ENCODE measurements around the gene DMC1.

The DMC1 gene

DNA sequence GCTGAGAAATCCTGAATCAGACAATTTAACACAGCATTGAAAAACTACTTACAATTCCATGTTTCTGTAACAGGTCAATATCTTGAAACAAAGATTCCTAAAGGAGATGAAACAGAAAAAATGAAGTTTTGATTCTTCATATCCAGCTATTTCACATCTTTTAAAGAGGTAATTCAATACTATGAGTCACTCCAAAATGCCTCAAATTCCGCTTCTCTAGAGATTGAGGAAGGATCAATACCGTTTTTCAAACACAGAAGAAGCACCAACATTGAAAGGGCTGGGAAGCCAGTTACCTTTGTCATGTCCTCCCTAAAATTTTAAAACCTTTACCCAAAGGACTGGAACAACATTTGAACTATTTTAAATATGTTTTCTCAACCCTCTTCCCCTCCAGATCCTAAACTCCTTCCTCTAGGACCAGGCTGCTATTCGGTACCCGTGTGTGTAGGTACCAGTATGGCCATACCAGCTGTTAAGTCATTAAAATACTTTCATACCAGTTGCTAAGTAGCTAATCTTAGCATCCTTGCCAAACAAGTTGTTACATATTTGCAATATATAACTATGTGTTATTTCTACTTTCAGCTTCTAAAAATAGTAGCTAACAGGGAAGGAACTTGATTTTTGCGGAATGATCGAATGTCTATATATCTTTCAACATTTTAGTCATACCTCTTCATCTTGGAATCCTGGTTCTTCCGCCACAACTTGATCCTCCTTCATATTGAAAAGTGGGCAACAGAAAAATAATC is 2.3 kb downstream of the DMC1 start:
- DNase-seq (ENCODE audit: low read depth in 2 of 2), result no peak

GRCh38 chr22:38566726-38567504 is 3.1 kb downstream of the DMC1 start:
- DNase-seq (ENCODE audit: low read depth in 2 of 2), result no peak

GRCh38 chr22:38565441-38565840 is 4.5 kb downstream of the DMC1 start:
- DNase-seq (ENCODE audit: low read depth in 2 of 2), result no peak

DNA sequence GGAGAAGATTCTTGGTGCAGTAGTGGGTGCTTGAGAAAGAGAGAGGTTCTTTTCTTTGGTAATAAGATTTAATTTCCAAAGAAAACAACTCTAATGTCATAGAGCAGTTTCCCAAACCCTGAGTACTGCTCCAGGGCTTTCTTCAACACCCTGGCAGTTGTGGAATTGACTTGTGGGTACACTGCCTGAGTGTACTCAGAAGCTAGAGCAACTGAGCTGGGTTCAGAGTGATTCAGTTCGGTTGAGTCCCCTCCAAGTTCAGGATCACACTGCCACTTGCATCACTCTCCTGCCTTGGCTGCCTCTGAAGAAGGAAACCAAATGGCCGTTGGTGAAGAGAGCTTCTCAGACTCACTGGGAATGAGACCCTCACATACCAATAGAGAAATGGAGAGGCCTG is 5.3 kb downstream of the DMC1 start:
- no peak for DNase-seq (ENCODE audit: low read depth in 2 of 2)

DNA sequence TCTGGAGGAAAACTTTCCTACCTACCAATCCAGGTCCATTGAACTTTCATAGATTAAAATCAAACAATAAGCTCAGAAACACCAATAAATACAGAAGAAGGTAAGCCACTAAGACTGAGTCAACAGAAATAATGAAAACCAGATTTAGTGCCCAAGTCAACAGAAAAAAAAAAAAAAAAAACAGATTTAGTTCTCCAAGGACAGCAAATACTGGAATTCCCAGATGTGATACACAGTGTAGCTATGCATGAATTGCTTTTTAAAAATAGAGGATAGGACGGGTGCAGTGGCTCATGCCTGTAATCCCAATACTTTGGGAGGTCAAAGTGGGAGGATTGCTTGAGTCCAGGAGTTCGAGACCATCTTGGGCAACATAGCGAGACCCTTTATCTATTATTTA is 15.7 kb downstream of the DMC1 start:
- no peak for DNase-seq (ENCODE audit: low read depth in 2 of 2)

DNA sequence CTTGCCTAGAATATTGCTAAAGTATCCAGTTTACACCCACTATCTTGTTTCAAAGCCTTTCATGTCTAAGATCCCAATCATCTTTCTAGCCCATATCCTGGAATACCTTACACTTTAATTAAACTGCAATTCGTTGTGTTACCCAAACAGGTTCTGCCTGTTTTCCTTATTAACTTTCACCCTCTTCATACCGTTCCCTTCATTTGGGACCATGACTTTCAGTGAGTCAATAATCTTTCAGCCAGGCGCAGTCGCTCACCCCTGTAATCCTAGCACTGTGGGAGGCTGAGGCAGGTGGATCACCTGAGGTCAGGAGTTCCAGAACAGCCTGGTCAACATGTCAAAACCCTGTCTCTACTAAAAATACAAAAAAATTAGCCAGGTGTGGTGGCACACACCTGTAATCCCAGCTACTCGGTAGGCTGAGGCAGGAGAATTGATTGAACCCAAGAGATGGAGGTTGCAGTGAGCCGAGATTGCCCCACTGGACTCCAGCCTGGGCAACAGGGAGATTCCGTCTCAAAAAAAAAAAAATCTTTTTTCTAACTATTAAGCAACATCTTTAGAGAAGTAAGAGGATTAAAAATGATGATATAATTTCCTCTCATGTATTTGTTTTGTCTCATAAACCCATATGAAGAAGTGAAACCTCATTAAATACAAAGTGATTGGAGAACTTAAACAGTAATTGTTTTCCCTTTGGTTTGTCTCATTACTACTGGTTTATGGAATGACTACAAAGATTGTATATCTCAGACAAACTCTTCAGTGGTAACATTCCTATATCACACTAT is 20.7 kb downstream of the DMC1 start:
- no peak for DNase-seq (ENCODE audit: low read depth in 2 of 2)

DNA sequence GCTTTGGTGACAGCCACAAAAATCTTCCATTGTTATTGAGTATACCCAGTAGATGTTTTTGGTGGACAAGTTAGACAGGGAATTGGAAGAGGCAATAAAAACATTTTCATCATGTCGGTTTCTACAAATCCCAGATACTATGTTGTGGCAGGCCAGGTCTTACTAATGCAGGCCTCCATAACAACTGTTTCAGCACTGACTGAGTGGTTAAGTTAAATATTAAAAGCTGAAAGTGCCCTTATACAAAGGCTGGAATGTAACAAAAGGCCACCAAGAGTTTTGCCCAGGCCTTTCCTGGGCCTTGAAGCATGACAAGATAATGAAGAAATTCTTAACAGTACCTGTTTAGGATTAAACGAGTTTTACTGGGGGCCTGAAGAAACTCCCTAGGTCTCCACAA is 29.3 kb downstream of the DMC1 start:
- no peak for DNase-seq (ENCODE audit: low read depth in 2 of 2)

DNA sequence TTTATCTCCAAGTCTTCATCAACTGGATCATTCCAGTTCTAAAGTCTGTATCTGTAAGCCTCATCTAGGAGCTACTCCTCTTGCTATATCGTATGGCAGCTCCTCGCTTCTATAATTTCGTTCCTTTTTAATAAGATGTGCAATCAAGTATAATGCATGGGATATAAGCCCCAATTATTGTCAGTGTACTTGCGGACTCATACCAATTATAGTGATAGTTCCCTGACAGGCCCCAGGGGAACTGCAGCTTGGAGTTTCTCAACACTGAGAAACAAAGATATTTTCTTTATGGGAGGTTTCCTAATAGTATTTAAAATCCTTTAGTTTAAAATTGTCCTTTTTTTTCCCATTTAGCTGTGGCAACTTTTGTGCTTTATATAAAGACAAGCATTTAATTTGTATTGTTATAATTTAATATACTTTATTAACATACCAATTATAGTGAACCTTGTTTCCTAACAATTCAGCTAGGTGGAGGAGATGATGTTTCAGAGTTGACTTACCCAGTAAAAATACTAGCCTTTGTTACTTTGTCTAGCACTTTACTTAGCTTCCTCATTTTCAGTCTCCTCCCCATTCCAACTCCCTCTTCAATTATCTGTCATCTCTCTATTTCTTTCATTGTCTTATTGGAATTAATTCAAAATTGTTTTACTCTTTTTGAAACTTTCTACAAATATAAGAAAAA is 38.6 kb downstream of the DMC1 start:
- no peak for DNase-seq (ENCODE audit: low read depth in 2 of 2)

DNA sequence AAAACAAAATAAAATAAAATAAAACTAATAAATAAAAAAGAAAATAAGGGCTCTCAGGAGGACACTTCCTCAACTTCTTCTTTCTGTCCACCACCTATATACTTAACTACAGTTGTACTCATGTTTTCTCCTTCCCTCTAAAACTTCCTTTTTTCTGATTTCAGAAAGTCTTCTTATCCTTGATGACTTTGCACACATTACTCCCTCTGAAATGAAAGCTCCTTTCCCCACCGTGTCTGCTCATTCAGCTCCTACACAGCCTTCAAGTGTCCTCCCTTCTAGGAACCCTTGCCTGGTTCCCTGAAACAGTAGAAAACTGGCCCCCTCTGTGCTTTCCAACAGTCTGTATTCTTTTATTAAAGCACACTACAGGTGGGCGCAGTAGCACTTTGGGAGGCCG is 45.6 kb downstream of the DMC1 start:
- DNase-seq (ENCODE audit: low read depth in 2 of 2), result no peak

DNA sequence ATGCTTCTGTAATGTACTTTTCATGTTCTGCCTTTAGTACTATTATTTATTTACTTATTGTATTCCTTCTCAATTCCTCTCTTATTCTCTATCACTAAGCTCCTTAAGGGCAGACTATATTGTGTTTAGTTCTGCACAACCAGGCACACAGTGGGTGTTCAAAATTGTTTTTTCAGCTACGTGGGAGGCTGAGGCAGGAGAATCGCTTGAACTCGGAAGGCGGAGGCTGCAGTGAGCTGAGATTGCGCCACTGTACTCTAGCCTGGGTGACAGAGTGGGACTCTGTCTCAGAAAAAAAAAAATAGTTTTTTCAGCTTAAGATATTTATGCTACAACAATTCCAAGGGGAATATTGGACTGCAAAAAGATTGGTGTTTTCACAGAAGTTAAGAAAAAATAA is 46.5 kb downstream of the DMC1 start:
- no peak for DNase-seq (ENCODE audit: low read depth in 2 of 2)

GRCh38 chr22:38523029-38523428 is 47.0 kb downstream of the DMC1 start:
- no peak for DNase-seq (ENCODE audit: low read depth in 2 of 2)

DNA sequence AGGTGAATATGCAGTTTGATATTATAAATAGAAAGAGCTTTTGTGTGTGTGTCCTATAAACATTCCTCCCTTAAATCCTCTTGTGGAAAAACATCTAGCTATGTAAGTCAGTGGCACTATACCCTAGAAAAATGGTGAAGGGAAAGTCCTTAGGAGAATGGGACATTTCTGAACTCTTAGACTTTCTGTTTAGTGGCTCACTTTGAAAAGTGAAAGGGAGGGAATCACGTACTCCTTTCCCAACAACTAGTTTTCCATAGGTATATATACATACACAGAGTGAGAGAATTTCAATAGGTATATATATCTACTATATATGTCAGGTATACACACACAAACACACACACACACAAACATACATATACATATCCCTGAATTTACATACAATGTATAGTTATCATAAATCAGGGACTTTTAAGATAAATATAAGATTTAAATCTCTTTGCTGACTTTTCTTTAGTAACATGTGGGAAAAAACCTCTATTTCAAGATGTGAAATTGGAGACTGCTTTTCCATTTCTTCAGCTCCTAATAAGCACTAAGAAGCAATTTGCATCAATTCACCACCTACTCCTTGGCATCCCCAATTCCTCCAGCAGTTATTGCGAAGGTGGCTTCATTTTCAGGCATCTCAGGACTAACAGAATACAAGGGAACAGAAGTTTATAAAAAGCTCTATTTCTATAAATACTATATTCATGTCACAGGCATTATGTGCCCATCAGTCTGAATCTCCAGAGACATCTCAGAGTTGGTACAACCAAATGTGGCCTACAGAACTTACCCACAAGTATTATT is 50.3 kb downstream of the DMC1 start:
- no peak for DNase-seq (ENCODE audit: low read depth in 2 of 2)

GRCh38 chr22:38518620-38519019 is 51.4 kb downstream of the DMC1 start:
- no peak for DNase-seq (ENCODE audit: low read depth in 2 of 2)

- peak in 1 of 2 donors; percentile 17 for DNase-seq (ENCODE audit: low read depth in 2 of 2)
These were observed 56.9 kb downstream of the DMC1 start for GRCh38 chr22:38513063-38513462.

DNA sequence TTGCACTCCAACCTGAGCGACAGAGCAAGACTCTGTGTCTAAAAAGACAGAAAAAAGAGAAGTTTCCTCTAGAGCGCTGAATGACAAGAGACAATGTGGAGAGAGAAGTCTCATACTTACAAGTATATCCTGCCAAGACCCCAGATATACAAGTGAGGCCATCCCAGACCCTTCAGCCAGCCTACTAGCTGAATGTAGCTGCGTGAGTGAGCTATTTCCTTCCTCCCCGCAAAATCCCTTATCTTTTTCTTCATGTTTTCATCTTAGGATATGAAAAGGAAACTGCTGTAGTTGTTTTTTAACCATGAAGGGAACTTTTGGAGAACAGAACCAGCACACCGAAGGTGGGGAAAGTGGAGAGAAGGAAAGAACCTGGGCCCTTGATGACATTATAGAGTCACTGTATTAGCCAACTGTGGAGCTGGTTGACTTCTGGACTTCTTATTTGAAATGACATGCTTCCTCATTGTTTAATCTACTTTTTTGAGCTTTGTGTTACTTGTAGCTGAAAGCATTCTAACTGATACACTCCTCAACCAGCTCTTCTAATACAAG is 59.5 kb downstream of the DMC1 start:
- no peak for DNase-seq (ENCODE audit: low read depth in 2 of 2)

DNA sequence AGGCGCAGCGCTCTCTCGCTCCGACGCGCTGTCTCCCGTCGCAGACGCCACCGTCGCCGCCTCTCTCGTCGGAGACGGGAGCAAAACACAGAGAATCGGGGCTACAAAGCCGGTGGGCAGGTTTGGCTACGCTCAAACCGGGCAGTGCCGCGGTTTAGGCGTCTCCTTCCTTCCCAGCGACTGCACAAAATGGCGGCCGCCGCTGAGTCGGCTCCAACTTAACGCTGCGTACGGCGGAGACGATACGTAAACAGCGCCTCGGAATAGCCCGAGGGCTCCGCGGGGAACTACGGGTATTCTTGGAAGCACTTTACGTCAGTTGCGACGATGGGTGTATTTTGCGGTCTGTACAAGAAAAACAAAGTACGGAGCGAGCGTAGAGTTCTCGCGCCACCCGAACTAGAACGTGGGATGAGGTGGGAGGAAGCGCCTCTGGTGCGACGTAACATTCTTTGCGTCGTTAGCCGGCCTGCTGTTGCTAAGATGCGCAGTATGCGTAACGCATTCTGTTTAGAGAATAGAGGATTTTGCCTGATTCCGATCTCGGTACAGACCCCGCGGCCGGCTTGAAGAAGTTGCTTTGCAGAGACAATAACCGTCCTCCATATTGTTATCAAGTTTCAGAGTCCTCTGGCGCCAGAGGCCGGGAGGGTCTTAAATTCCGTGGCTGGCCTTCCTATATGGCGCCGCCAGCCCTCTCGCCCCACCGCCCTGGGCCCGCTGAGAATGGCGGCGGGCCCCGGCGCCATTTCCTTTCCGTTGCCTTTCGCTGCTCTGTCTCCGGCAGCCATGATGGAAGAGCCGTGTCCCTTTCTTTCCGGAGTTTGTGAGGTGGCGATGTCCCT is 63.6 kb downstream of the DMC1 start, which contains the start of gene DDX17:
TSS of gene DDX17 (minus strand) at position 194 of the 845 bp plus-strand sequence.
- DNase-seq (ENCODE audit: low read depth in 2 of 2), result peak; percentile 88 to 89

- peak; percentile 20 to 32 for DNase-seq (ENCODE audit: low read depth in 2 of 2)
These were observed 64.4 kb downstream of the DMC1 start for GRCh38 chr22:38505541-38506117.

DNA sequence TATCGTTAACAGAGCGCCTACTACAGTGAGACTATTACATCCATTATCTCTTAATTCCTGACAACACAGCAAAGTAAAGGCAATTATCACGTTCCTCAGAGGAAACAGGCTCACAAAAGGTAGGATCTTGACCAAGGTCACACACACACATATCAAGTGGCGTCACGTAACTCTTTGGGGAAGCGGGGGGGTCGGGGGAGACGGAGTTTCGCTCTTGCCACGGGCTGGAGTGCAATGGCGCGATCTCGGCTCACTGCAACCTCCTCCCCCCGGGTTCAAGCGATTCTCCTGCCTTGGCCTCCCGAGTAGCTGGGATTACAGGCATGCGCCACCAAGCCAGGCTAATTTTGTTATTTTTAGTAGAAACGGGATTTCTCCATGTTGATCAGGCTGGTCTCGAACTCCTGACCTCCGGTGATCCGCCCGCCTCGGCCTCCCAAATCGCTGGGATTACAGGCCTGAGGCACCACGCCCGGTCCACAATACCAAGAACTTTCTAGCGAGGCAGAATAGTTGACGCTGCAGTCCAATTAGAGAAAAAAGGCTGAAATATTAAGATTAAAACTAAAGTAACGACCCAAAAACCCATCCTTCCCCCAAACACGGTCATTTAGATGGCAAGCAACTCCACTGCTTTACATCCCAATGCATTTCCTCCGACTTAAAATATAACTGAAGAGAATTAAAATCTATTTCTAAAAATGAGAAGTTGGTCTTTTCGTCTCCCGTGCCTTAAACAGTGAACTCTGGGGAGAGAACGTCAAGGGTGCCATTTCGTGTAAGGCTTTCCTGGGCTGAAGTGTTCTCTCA is 65.0 kb downstream of the DMC1 start:
- DNase-seq (ENCODE audit: low read depth in 2 of 2), result peak; percentile 50 to 63

All from stimulated activated CD4-positive, alpha-beta T cell treated with anti-CD3 and anti-CD28 coated beads, Interleukin-15, amount 100 ng/mL, for 48 hours (primary cell).